H4 (cell line): ENCODE measurements around the gene PSEN1. TPM values are rescaled to one million over a fixed set of nuclear protein-coding genes. Genes with fewer than 3 reads are reported as not detected.

ENCODE experiments used
- DNase-seq: peaks from one replicate; pipeline ENCODE4 v3.0.0-alpha.2; 2015; ENCODE audit warnings: low spot score
- total RNA-seq: library from RNA; depleted of rRNA; stranded (reverse); fragments of >200 nt; shearing (Covaris generic); gene quantifications from 2 replicates; pipeline ENCODE4 v1.2.3, GENCODE V29; 2014

Gene PSEN1
- total RNA-seq, 1 experiment from 2014 or later, result 26.3 TPM

DNA sequence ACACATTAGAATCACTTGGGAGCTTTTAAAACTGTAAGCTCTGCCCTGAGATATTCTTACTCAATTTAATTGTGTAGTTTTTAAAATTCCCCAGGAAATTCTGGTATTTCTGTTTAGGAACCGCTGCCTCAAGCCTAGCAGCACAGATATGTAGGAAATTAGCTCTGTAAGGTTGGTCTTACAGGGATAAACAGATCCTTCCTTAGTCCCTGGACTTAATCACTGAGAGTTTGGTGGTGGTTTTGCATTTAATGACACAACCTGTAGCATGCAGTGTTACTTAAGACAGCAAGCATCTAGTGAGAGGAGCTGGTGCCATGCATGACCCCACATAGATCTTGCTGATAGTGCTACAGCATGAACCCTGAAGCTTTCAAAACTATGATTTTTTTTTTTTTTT, 81.1 kb downstream of the PSEN1 start:
- no peak for DNase-seq

DNA sequence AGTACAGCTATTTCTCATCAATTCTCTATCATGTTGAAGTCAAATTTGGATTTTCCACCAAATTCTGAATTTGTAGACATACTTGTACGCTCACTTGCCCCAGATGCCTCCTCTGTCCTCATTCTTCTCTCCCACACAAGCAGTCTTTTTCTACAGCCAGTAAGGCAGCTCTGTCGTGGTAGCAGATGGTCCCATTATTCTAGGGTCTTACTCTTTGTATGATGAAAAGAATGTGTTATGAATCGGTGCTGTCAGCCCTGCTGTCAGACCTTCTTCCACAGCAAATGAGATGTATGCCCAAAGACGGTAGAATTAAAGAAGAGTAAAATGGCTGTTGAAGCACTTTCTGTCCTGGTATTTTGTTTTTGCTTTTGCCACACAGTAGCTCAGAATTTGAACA, 83.8 kb downstream of the PSEN1 start:
- no peak for DNase-seq

DNA sequence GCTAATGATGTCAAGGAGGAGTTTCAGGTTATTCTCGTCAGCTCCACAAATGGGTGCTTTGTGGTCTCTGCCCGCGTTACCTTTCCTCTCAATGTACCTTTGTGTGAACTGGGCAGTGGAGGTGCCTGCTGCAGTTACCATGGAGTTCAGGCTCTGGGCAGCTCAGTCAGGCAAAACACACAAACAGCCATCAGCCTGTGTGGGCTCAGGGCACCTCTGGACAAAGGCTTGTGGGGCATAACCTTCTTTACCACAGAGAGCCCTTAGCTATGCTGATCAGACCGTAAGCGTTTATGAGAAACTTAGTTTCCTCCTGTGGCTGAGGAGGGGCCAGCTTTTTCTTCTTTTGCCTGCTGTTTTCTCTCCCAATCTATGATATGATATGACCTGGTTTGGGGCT, 84.3 kb downstream of the PSEN1 start:
- no peak for DNase-seq

DNA sequence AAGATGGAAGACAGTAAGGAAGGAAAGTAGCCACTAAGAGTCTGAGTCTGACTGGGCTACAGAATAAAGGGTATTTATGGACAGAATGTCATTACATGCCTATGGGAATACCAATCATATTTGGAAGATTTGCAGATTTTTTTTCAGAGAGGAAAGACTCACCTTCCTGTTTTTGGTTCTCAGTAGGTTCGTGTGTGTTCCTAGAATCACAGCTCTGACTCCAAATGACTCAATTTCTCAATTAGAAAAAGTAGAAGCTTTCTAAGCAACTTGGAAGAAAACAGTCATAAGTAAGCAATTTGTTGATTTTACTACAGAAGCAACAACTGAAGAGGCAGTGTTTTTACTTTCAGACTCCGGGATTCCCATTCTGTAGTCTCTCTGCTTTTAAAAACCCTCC, 85.6 kb downstream of the PSEN1 start:
- DNase-seq, result no peak

DNA sequence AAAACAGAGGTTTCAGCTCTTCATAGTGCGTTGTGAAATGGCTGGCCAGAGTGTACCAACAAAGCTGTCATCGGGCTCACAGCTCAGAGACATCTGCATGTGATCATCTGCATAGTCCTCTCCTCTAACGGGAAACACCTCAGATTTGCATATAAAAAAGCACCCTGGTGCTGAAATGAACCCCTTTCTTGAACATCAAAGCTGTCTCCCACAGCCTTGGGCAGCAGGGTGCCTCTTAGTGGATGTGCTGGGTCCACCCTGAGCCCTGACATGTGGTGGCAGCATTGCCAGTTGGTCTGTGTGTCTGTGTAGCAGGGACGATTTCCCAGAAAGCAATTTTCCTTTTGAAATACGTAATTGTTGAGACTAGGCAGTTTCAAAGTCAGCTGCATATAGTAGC, 86.7 kb downstream of the PSEN1 start:
- no peak for DNase-seq

DNA sequence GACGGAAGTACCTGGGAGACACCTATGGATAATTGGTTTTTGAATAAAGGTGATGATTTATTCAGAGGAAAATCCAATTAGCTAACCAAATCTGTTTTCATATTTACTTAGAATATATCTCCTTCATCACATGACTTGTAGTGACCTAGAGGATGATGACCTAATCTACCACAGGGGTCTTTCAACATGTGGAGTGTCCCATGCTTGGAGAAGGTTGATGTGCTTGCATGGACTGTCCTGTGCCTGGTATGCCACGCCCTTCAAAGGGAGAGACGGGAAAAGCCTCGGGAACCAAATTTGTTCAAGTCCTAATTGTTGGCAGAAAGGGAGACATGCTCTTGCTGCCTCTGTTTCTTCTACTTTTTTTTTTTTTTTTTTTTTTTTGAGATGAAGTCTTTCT, 89.2 kb downstream of the PSEN1 start:
- no peak for DNase-seq

DNA sequence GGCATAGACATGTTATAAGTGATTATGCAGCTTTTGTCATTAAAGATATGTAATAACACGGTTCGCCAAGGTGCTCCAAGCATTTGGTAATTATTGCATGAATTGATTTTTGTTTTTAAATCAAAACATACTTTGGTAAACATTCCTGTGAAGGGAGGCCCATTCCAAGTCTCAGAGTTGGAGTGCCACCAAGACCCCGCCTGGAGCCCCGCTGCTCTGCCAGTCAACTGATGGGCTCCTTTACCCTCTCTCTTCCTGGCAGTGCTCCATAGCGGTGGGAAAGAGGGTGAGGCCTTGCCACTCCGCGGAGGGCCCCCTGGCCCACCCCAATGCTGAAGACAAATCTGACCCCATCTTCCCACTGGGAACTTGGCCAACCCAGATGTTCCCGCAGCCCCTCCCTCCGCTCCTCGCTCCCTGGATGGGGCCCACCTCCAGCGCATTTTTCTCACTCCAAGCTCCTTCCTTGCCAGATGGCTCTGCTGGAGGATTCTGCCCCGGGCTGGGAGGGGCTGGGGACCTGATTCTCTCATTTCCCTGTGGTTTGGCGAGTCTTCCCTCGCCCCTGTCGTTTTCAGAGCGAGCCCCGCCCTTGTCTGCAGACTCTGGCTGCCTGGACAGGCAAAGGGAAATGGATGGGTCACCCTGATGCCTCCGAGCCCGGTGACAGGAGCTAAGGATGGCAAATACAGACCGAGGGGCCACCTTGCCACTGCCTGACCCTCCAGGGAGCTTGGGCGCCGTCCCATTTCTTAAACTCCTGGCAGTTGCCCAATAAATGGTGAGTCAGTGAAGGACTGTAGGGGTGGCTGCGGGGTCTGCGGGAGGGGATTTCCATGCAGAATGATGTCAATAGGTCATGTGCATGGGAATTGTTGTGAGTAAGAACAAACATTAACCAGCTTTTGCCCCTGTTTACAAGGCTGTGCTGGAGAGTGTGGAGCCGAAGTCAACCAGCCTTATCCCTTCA, 91.8 kb downstream of the PSEN1 start:
- peak; percentile 85 for DNase-seq

DNA sequence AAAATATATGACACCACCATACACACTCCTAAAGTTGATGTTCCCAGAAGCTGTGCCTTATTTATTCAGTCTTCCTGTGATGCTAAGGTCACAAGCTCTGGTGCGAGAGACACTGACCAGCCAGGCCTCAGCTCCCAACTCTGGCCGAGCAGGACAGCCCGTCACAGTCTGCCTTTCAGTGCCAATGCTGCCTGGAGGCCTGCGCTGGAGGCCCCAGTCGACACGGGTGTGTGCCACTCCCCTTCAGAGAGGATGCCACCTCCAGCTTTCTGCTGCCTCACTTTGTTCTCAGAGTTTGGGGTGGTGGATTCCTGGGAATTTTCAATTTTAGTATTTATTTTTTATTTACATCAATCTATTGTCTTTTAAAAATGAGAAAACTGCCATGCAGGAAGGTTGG, 93.7 kb downstream of the PSEN1 start:
- DNase-seq, result no peak

DNA sequence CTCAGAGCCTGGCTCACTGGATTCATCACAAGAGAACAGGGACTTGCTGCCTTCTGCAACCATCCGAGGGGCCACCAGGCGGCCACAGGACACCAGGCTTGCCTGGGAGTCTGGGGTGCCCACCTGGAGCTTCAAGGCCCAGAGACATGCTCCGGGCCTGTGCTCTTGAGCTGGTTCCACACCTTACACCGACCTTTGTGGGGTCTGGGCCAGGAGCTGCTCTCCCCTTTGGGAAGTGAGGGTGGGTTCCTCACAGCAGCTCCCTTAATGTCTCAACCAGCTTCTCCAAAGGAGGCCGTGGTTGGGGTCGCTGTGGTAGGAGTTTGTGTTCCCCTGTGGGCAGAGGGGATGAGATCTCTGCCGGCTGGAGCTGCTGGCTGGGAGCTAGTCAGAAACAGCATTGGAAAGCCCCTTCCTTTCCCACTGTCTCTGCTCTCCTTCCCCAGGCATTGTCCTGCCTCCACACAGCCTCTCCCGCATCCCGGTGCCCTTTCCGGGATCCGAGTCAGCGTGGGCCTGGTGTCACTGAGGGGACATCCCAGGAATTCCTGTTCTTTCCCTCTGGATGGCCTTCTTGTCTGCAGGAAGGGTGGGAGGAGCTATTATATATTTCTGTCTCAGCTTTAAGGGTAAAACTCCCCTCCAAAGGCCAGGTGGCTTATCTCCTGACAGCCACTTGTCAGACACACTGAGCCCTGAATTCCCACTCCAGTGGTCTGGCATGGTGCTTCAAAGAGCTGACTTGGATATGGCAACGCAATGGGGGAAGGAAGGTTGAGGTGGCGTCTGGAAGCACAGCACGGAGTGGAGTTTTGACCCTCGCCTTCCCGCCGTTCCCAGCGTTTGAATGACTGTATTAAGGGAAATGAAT, 95.9 kb downstream of the PSEN1 start:
- no peak for DNase-seq

DNA sequence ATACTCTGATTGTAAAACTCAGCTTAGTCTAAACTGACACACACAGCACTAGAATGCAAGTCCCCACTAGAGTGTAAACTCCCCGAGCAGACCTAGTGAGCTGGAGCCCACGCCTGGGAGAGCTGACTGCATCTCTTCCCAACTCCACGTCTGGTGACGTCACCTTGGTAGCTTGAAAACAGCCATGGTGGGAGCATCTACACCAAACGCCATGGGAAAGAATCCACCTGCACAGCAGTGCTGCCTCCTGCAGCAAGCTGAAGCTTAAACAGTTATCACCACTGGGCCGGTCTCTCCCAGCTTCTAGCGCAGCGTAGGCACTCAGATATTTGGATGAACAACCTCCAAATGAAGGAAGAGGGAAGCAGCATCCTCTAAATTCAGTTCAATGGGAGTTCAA, 96.7 kb downstream of the PSEN1 start:
- DNase-seq, result no peak

DNA sequence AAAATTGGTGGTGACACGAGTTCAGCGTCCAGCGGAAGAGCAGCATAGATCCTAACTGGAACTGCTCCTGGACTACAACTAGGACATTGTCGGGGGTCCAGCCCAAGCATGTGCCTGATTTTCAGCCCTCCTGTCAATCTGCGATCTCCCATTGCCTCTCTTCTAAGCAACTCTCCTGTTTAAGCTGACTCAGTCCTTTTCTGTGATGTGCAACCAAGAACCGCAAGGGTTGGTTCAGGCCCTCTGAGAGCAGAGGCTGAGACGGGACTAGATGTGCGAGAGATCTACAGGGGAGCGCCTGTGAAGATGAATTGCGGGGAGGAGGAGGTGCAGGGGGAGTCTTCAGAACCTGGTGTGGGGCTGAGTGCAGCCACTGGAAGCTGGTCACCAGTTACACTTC, 97.3 kb downstream of the PSEN1 start:
- DNase-seq, result no peak

DNA sequence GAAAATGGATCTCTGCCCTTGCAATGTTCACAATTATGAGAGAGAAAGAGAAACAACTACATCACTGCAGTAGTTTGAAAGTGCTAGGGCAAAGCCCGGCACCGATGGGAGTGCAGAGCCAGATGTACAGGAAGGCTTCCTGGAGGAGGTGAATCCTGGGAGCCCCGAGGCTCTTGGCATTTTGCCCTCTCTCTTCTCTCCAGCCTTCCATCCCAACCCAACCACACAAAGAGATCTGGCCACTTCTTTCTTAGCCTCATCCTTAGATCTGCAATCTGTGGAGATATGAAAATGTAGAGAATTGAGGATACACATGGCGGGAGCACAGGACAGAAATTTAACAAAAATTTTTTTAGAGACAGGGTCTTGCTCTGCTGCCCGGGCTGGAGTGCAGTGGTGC, 97.7 kb downstream of the PSEN1 start:
- DNase-seq, result no peak

DNA sequence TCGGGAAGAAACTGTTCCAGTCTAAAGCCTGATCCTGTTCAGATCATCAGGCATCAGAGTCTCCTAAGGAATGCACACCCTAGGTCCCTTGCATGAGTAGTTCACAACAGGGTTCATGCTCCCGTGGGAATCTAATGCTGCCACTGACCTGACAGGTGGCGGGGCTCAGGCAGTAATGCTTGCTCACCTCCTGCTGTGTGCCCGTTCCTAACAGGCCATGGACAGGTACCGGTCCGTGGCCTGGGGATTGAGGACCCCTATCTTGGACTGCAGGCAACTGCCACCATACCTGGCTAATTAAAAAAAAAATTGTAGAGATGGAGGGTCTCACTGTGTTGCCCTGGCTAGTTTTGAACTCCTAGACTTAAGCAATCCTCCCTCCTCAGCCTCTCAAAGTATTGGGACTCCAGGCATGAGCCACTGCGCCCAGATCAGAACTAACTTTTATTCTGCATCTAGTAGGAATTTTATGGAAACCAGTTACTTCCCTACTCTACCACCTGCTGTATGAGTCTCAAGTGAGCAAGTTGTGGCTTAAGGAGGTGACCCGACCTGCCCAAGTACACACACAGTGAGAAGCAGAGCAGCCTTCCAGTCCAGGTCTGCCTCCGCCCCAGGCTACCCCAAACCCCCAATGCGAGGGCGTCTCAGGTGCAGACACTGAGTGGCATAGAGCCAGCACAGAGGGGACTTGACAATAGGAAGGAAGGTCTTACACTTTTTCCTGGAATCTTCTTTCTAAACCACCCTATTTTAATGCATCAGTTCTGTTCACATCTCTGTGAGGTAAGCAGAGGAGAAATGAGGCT, 98.5 kb downstream of the PSEN1 start:
- DNase-seq, result no peak

DNA sequence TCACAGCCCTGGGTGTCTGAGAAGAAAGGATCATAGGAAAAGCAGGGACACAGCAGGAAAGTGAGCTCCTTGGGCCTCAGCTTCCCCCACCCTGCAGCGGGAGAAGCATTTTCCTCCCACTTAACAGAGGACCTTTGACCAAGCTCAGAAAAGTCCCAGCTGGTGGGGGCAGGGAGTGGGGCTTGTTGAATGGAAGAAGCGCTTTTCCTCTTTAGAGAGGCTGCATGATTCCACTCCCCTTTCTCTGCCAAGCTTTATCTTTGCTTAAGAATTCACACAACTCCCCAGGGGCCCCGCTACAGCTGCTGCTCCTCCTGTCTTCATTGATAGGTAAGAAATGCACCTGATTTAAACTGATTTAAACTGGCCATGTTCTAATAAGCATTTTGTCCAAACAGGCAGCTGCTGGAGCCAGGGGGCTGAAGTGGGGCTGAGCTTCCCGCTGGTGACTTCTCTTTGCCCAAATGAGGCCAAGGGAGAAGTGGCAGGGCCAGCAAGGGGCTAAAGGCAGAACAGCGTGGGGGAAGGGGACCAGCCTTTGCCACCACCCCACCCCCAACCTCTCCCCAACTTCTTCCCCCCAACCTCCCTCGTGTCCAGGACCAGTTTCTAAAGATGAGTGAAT, 99.3 kb downstream of the PSEN1 start:
- no peak for DNase-seq

DNA sequence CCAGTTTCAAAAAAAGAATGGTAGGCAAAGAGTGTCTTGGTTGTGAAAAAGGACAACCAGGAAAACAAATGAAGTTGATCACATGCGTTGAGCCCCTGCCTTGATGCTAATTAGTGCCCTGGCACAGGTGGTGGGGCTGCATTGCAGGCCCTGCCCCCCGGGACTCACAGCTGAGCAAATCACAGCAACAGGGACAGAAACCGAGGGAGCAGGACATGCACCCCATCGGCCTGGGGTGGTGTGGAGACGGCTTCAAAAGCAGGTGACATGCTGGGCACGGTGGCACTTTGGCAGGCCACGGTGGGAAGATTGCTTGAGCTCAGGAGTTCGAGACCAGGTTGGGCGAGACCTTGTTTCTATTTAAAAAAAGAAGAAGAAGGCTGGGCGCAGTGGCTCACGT, 99.8 kb downstream of the PSEN1 start:
- no peak for DNase-seq

DNA sequence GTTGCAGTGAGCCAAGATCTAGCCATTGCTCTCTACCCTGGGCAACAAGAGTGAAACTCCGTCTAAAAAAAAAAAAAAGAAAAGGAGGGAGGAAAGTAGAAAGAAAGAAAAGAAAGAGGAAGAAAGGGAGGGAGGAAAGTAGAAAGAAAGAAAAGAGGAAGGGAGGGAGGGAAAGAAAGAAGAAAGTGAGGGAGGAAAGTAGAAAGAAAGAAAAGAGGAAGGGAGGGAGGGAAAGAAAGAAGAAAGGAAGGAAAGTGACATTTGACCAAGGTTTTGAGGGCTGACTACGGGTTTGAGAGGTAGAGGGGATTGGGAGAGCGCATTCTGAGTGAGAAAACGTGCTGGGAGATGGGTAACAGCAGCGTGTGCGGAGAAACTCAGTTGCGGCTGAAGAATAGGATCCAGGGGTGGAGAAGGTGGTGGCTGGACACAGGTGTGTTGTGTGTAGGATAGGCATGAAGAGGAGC, 100.5 kb downstream of the PSEN1 start:
- DNase-seq, result no peak

DNA sequence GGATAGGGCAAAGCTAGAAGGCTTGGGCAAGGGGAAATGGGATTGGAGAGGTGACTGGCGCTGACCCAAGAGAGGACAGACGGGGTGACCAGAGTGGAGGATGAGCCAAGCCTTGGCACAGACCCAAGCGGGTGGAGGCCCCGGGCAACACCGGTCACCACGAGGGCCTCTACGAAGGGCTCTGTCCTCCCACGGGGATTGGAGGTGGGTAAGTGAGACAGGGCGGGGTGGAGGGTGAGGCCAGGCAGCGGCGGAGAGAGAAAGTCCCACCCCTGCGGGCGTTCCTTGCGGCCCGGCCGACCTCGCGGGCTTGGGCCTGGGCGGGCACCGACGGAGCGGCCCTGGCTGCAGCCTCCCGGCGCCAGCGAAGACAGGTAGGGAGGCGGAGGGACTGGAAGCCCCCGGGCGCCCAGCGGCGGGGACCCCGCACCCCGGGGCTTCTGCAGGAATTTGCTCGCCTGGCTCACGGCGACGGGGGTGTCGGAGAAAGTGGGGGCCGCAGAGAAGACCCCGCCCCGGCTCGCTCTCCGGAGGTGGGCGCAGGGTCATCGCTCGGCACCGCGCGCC, 101.0 kb downstream of the PSEN1 start, which contains the start of gene PAPLN:
PAPLN (plus strand) TSS at position 288 of the 567 bp plus-strand sequence. CDS start 2,273 bp downstream, outside the sequence.
- DNase-seq, result no peak

DNA sequence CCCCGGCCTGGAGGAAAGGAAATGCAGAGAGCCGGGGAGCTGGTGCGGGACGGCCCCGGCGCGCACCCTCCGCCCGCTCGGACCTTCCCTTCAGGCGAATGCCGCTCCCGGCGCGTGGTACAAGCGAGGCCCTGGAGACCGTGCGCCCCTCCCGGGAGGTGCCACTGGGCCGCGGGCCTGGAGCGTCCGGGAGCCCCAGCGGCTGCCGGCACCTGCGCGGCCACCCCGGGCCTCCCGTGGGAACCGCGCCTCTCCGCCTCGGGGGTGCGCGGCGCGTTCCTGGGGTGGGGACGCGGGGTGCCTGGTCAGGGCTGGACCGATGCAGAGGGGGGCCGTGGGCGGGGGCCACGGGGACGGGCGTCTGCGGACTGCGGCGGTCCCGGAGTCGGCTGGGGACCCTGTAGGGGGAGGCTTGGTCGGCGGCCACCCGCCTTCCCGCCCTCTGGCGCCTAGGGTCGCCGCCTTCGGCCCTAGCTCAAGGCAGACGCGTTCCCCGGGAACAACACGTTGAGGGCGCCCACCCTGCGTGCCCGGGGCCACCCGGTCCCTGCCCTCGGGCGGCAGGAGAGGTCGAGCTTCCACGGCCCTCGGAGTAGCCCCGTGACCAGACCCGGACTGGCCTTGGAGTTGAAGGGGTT, 101.6 kb downstream of the PSEN1 start:
- DNase-seq, result no peak

DNA sequence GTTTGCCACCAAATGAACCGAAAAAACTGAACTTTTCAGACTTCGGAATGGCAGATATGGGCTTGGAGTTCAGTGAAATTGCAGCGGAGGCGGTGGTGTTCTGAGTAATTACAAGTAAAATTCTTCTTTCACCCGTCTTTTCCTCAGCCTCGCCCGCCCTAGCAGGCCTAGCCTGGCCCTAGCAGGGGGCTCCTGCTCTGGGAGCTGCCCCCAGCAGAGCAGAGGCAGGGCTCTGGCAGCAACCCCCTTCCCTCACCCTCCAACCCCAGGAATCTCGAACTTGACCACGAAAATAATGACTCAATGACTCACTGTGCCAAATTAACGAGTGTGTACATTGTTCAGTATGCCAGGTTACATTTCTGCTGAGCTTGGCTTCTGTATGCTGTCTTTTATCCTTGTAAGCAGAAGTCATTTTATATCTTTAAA, 102.1 kb downstream of the PSEN1 start:
- DNase-seq, result peak; percentile 77

DNA sequence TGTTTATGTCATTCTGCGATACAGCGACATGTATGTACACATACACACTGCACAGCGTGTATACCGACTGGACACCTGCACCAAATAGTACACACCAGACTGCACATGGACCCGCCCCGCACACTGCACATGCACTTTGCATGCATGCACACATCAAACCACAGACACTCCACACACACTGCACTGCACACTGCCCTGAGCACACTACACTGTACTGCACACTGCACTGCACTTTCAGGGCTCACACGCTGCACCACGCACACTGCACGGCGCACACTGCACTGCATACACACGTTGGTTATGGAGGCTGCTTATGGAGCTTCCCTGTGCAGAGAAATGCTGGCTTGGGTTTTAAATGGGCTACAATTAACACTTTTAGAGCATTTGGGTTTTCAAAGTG, 102.6 kb downstream of the PSEN1 start:
- DNase-seq, result no peak
